ENCODE data around the gene ERBIN.

The ERBIN gene

GRCh38 chr5:66015196-66015960 is 89.0 kb downstream of the ERBIN start:
- Histone ChIP-seq H4K20me1 (ENCODE audit: low read depth, low read length) (peaks cover 2% of the 10 kb centered on the region; the same call in 1 of the 2 replicates), H3K4me2 (ENCODE audit: low read depth, low read length, poor library complexity, severe bottlenecking) (no peak overlapping the region), H3K27me3 (ENCODE audit: low read length) (no peaks in the 10 kb centered on the region), H3K27ac (ENCODE audit: low read depth, low read length) (no peak overlapping the region), H2AFZ (ENCODE audit: low read depth, low read length, severe bottlenecking) (no peak overlapping the region), H3K36me3 (ENCODE audit: low read length) (peaks cover 40% of the 10 kb centered on the region), H3F3A (ENCODE audit: insufficient read depth) (peaks cover 12% of the 10 kb centered on the region), H3K9me2 (replicated peaks; ENCODE audit: insufficient read depth, low read length) (no peaks in the 10 kb centered on the region), H3K79me2 (ENCODE audit: insufficient read depth, low read length) (peaks cover 12% of the 10 kb centered on the region; the same call in 1 of the 2 replicates), H3K9ac (ENCODE audit: low read length) (no peak overlapping the region), H3K9me3 (ENCODE audit: insufficient read depth, low read length) (no peaks in the 10 kb centered on the region), H3K4me3 (ENCODE audit: insufficient read depth, low read length, poor library complexity, severe bottlenecking) (no peak overlapping the region)
- TF ChIP-seq EZH2phosphoT487 (conservative IDR thresholded peaks at IDR 0.05; ENCODE audit: low read length) (no peak), CTCF (IDR thresholded peaks at IDR 0.05; ENCODE audit: insufficient read depth, low read length, poor library complexity, severe bottlenecking) (no peak)

GRCh38 chr5:66021585-66021984 is 95.2 kb downstream of the ERBIN start:
- H3F3A ChIP-seq (ENCODE audit: insufficient read depth), result peaks cover 29% of the 10 kb centered on the region; the same call in 1 of the 2 replicates

GRCh38 chr5:66039296-66039695 is 112.9 kb downstream of the ERBIN start:
- no peak overlapping the region for H3K27ac ChIP-seq (ENCODE audit: low read depth, low read length)
- no peaks in the 10 kb centered on the region for H4K20me1 ChIP-seq (ENCODE audit: low read depth, low read length)
- no peak overlapping the region for H3K4me3 ChIP-seq (ENCODE audit: insufficient read depth, low read length, poor library complexity, severe bottlenecking)
- TF ChIP-seq EZH2phosphoT487 (conservative IDR thresholded peaks at IDR 0.05; ENCODE audit: low read length), result no peak
- no peaks in the 10 kb centered on the region for H3K9me2 ChIP-seq (replicated peaks; ENCODE audit: insufficient read depth, low read length)
- no peaks in the 10 kb centered on the region for H3K27me3 ChIP-seq (ENCODE audit: low read length)
- peaks cover 55% of the 10 kb centered on the region for H3K36me3 ChIP-seq (ENCODE audit: low read length)
- H3K4me2 ChIP-seq (ENCODE audit: low read depth, low read length, poor library complexity, severe bottlenecking), result no peak overlapping the region
- H2AFZ ChIP-seq (ENCODE audit: low read depth, low read length, severe bottlenecking), result no peak overlapping the region
- H3F3A ChIP-seq (ENCODE audit: insufficient read depth), result 0 out of 2 replicates have a peak, but pooled peaks cover 6% of the 10 kb centered on the region
- H3K79me2 ChIP-seq (ENCODE audit: insufficient read depth, low read length), result no peaks in the 10 kb centered on the region
- H3K9ac ChIP-seq (ENCODE audit: low read length), result no peak overlapping the region
- no peaks in the 10 kb centered on the region for H3K9me3 ChIP-seq (ENCODE audit: insufficient read depth, low read length)

More at GRCh38 chr5:66021585-66021984, 95.2 kb downstream of the ERBIN start:
- no peaks in the 10 kb centered on the region for H3K9me3 ChIP-seq (ENCODE audit: insufficient read depth, low read length)
- TF ChIP-seq CTCF (IDR thresholded peaks at IDR 0.05; ENCODE audit: insufficient read depth, low read length, poor library complexity, severe bottlenecking) (no peak), EZH2phosphoT487 (conservative IDR thresholded peaks at IDR 0.05; ENCODE audit: low read length) (no peak)
- no peaks in the 10 kb centered on the region for H3K27me3 ChIP-seq (ENCODE audit: low read length)
- no peak overlapping the region for H2AFZ ChIP-seq (ENCODE audit: low read depth, low read length, severe bottlenecking)
- no peak overlapping the region for H3K4me3 ChIP-seq (ENCODE audit: insufficient read depth, low read length, poor library complexity, severe bottlenecking)
- no peak overlapping the region for H3K27ac ChIP-seq (ENCODE audit: low read depth, low read length)
- no peaks in the 10 kb centered on the region for H3K9me2 ChIP-seq (replicated peaks; ENCODE audit: insufficient read depth, low read length)
- H3K4me2 ChIP-seq (ENCODE audit: low read depth, low read length, poor library complexity, severe bottlenecking), result no peak overlapping the region
- H3K9ac ChIP-seq (ENCODE audit: low read length), result no peak overlapping the region
- peaks cover 10% of the 10 kb centered on the region; the same call in 1 of the 2 replicates for H4K20me1 ChIP-seq (ENCODE audit: low read depth, low read length)
- peaks cover 10% of the 10 kb centered on the region; the same call in 1 of the 2 replicates for H3K79me2 ChIP-seq (ENCODE audit: insufficient read depth, low read length)
- H3K36me3 ChIP-seq (ENCODE audit: low read length), result peaks cover 35% of the 10 kb centered on the region

- peaks cover 55% of the 10 kb centered on the region for H3K36me3 ChIP-seq (ENCODE audit: low read length)
- no peak overlapping the region for H3K4me2 ChIP-seq (ENCODE audit: low read depth, low read length, poor library complexity, severe bottlenecking)
- no peaks in the 10 kb centered on the region for H4K20me1 ChIP-seq (ENCODE audit: low read depth, low read length)
Measured at GRCh38 chr5:66039701-66040100, 113.3 kb downstream of the ERBIN start.

More at GRCh38 chr5:66039701-66040100, 113.3 kb downstream of the ERBIN start:
- 0 out of 2 replicates have a peak, but pooled peaks cover 6% of the 10 kb centered on the region for H3F3A ChIP-seq (ENCODE audit: insufficient read depth)
- TF ChIP-seq EZH2phosphoT487 (conservative IDR thresholded peaks at IDR 0.05; ENCODE audit: low read length) (no peak), CTCF (IDR thresholded peaks at IDR 0.05; ENCODE audit: insufficient read depth, low read length, poor library complexity, severe bottlenecking) (no peak)
- no peaks in the 10 kb centered on the region for H3K79me2 ChIP-seq (ENCODE audit: insufficient read depth, low read length)
- H3K9me2 ChIP-seq (replicated peaks; ENCODE audit: insufficient read depth, low read length), result no peaks in the 10 kb centered on the region
- H3K27me3 ChIP-seq (ENCODE audit: low read length), result no peaks in the 10 kb centered on the region
- no peak overlapping the region for H3K4me3 ChIP-seq (ENCODE audit: insufficient read depth, low read length, poor library complexity, severe bottlenecking)
- no peak overlapping the region for H3K9ac ChIP-seq (ENCODE audit: low read length)
- no peak overlapping the region for H3K27ac ChIP-seq (ENCODE audit: low read depth, low read length)
- H3K9me3 ChIP-seq (ENCODE audit: insufficient read depth, low read length), result no peaks in the 10 kb centered on the region
- H2AFZ ChIP-seq (ENCODE audit: low read depth, low read length, severe bottlenecking), result no peak overlapping the region
